GF-D8 (cell line): ENCODE results near the gene RO60.

Experiments
- DNase-seq: peaks from one replicate; lab custom pipeline; 2025; lab: John Stamatoyannopoulos, UW

Gene RO60

GRCh38 chr1:193060938-193061337 lies 1.5 kb downstream of the RO60 start:
- peak; percentile 34 for DNase-seq

GRCh38 chr1:193062698-193063463 lies 3.5 kb downstream of the RO60 start:
- no peak for DNase-seq

DNA sequence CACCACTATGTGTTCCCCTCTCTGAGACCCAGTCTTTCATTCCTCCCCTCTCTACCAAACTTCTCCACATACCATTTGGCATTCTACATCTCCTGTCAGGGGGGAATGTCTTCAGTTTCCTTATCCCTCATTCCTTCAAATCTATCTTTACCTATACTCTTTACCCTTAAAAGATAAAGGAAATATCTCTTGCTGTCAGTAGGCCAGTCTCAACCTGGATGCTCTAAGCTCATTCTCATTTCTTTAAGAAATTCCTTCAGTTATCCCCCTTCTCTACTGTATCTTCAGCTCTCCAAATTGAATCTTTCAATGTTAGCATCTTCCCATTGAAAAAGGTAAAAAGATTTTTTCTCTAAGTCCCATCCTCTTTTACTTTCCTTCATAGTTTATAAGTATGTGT lies 6.5 kb downstream of the RO60 start:
- DNase-seq, result no peak

DNA sequence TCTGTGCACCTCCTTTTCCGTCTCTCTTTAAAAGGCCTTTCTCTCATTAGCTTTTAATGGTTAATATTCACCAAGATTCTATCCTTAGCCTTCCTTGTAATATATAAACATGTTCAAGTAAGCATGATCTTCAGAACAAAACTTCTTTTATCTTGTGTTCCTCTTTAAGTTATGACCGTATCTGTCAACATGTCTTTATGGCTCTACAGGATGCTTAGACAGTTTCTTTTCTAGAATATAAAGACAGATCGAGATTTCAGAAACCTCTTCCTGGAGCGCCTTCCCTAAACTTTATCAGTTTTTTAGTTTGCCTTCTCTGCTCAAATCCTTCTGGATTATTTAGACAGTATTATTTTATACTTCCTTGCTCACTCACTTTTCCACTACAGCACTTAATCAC lies 7.2 kb downstream of the RO60 start:
- DNase-seq, result no peak

DNA sequence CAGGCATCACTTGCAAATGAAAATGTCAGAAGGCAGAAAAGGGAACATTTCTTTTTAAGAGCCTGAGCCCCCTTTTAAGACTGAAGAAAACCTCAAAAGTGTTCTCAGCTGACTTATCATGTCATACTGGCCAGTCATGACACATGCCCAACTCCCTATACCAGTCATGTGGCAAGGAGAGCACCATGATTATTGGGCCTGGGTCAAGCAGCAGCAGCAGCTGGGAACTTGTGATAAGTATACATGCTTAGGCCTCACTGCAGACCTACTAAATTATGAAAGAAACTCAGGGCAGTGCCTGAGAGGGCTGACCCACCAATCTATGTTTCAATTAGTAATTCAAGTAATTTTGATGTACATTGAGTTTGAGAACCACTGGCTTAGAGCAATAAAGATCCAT lies 8.6 kb downstream of the RO60 start:
- DNase-seq, result no peak

- no peak for DNase-seq
Measured at GRCh38 chr1:193069748-193070385, 10.5 kb downstream of the RO60 start.

- DNase-seq, result no peak
Measured at GRCh38 chr1:193070386-193070753, 11.0 kb downstream of the RO60 start.

- no peak for DNase-seq
Measured at GRCh38 chr1:193070942-193071341, 11.5 kb downstream of the RO60 start.

DNA sequence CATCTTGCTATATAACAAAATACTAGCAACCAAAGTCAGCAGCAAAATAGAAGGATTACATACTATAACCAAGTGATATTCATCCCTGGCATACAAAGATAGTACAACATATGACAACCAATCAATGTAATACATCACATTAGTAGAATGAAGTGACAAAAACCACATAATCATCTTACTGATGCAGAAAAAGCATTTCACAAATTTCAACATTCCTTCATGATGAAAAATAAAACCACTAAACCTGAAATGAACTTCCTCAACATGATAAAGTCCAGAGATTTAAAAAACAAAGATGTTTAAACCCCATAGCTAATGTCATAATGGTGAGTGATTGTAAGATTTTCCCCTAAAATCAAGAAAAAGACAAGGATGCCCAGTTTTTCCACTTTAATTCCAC lies 18.6 kb downstream of the RO60 start:
- no peak for DNase-seq

GRCh38 chr1:193079187-193079586 lies 19.8 kb downstream of the RO60 start:
- DNase-seq, result no peak

- DNase-seq, result no peak
Measured at GRCh38 chr1:193083365-193084088, 24.1 kb downstream of the RO60 start.

DNA sequence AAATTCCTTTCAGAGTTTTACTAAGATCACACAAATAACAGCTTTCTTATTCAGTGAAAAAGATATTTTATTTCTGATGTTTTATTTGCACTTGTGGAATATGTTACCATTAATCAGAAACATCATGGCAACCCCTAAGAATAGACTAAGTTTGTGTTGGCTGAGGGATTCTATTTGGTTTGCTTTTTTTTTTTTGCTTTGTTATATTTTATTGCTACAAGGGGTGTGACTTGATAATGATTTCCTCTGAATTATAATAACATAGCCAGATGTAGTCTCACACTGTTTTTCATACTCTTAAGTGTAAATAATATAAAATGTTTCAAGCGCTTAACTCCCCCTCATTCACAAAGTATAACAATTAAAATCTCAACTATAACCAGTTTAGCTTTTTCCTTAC lies 25.9 kb downstream of the RO60 start:
- DNase-seq, result no peak

GRCh38 chr1:193086342-193086741 lies 26.9 kb downstream of the RO60 start:
- no peak for DNase-seq

- DNase-seq, result no peak
Measured at GRCh38 chr1:193087893-193088292, 28.5 kb downstream of the RO60 start.

GRCh38 chr1:193090865-193091264 lies 31.5 kb downstream of the RO60 start:
- DNase-seq, result no peak

GRCh38 chr1:193094112-193094511 lies 34.7 kb downstream of the RO60 start:
- DNase-seq, result no peak

DNA sequence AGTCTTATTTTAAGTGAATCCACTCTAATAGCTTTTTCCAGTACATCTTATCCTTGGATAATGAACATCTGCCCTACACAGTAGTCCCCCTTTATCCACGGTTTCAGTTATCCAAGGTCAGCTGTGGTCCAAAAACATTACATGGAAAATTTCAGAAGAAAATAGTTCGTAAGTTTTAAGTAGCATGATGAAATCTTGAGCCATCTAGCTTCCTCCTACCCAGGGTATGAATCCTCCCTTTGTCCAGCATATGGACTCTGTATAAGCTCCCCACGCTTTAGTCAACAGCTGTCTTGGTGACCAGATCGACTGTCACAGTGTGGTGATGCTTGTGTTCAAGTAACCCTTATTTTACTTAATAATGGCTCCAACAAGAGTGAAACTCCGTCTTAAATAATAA lies 43.2 kb downstream of the RO60 start:
- DNase-seq, result no peak

- no peak for DNase-seq
Measured at GRCh38 chr1:193103759-193104501, 44.5 kb downstream of the RO60 start.

GRCh38 chr1:193104502-193104906 lies 45.1 kb downstream of the RO60 start:
- DNase-seq, result peak; percentile 19

GRCh38 chr1:193104907-193105820 lies 45.8 kb downstream of the RO60 start, which contains the start of gene GLRX2:
TSS of gene GLRX2 (minus strand) at chr1:193105414. CDS start at chr1:193105382, 32 bp downstream.
- peak; percentile 63 for DNase-seq

DNA sequence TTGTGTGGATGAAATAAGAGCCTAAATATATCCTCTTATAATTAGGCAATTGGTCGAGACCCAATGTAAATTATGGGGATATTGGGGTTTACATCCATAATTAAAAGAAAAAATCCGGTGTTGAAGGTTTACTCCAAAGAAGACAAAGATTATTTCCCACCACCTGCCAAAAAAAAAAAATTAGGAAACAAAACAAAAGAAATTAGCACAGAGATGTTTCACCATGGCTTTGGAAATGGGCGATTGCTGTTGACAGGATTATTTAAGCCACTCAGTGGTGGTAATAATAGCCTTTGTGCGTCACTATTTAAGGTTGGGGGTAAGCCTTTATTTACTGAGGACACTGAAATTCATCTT lies 46.4 kb downstream of the RO60 start:
- DNase-seq, result no peak
